Fibroblast of villous mesenchyme (primary cell): ENCODE measurements around the gene ADIRF. TPM values are rescaled to one million over a fixed set of nuclear protein-coding genes. Genes with fewer than 3 reads are reported as not detected.

Experiments
- small RNA-seq: library from RNA; depleted of rRNA; stranded (forward); fragments of <200 nt; gene quantifications from one replicate; pipeline ENCODE3, GENCODE V24; 2012
- total RNA-seq: library from RNA; depleted of rRNA; stranded (reverse); fragments of >200 nt; gene quantifications from 2 replicates; pipeline ENCODE4 v1.2.3, GENCODE V29; 2012

ADIRF gene
- total RNA-seq, 1 donor, result 5.2 TPM

Small RNA genes lying within 50 kb of the gene (small RNA-seq; reads per million reads assigned to genes)
- gene BMS1P3 (not detected), gene FAM25A (not detected)

Other genes with a start within 250 kb of the ADIRF start
- 54.4 and 70.8 TPM in 2 replicates for gene BMPR1A, start 211.9 kb upstream of the ADIRF start, total RNA-seq
- gene MMRN2, start 10.9 kb upstream of the ADIRF start, total RNA-seq, result 0.86 and 2.3 TPM in 2 replicates
- gene SNCG, start 9.9 kb upstream of the ADIRF start, total RNA-seq, result 3.5 and 4.8 TPM in 2 replicates
- gene FAM25A, start 51.8 kb downstream of the ADIRF start, total RNA-seq, result not detected in 2 replicates
- gene GLUD1, start 126.4 kb downstream of the ADIRF start, total RNA-seq, result 182 and 219 TPM in 2 replicates
- 39.3 and 40.6 TPM in 2 replicates for gene SHLD2, start 126.7 kb downstream of the ADIRF start, total RNA-seq